Gastrocnemius medialis (tissue), 4 donors: ENCODE measurements around the gene PRKG1. TPM values are rescaled to one million over a fixed set of nuclear protein-coding genes. Genes with fewer than 3 reads are reported as not detected.

Experiments
- ATAC-seq, 2 donors: fragments of 150-250 bp; one replicate each; pipeline ENCODE4 v1.9.1; 2016
- DNase-seq, 2 donors: peaks; one replicate each; pipeline ENCODE4 v3.0.0-alpha.2; 2019
- H3K27ac ChIP-seq, 4 donors: fragments of 200-600 bp; sonication (generic); 1 replicate in 1 of 4; 2 replicates in 3 of 4; pipeline ENCODE4 v1.5.1; 2016 to 2018; ENCODE audit warnings: mild to moderate bottlenecking in 2 of 4, moderate library complexity in 1 of 4
- H3K27me3 ChIP-seq, 3 donors: fragments of 200-600 bp; sonication (generic) in 2 of 3; 1 replicate in 1 of 3; 2 replicates in 2 of 3; pipeline versions ENCODE4 v1.5.1 to v1.6.0; 2016 to 2019; ENCODE audit warnings: mild to moderate bottlenecking in 1 of 3, moderate library complexity in 1 of 3
- H3K36me3 ChIP-seq, 2 donors: fragments of 200-600 bp; sonication (generic) in 1 of 2; one replicate each; pipeline ENCODE4 v1.5.1; 2017 to 2018
- H3K4me1 ChIP-seq, 2 donors: fragments of 200-600 bp; sonication (generic) in 1 of 2; one replicate each; pipeline ENCODE4 v1.5.1; 2016 to 2017; ENCODE audit warnings: mild to moderate bottlenecking in 2 of 2
- H3K4me3 ChIP-seq, 4 donors: fragments of 200-600 bp; sonication (generic) in 3 of 4; 1 replicate in 1 of 4; 2 replicates in 3 of 4; pipeline ENCODE4 v1.5.1; 2016 to 2019; ENCODE audit warnings: mild to moderate bottlenecking in 2 of 4
- H3K9me3 ChIP-seq, 3 donors: fragments of 200-600 bp; sonication (generic) in 2 of 3; 1 replicate in 1 of 3; 2 replicates in 2 of 3; pipeline ENCODE4 v1.5.1; 2016 to 2019
- POLR2A ChIP-seq, 2 donors: fragments of 450-650 bp; IDR thresholded peaks; one replicate each; pipeline ENCODE4 v1.6.1; 2017; ENCODE audit warnings: antibody characterized with exemption in 2 of 2, mild to moderate bottlenecking in 2 of 2, moderate library complexity in 2 of 2
- in situ Hi-C, 4 donors: fragments of 200-750 bp; cut with MboI; loops; one replicate each; pipeline versions ENCODE4 v1.15.0 to v1.8.0; 2017; ENCODE audit warnings: low sequenced_read_pairs in 4 of 4
- intact Hi-C: fragments of 100-400 bp; cut with DNase I; formaldehyde crosslinking; loops from one replicate; pipeline ENCODE4 v1.15.1; 2023; ENCODE audit warnings: low total_unique reads
- total RNA-seq, 4 donors: library from RNA; depleted of rRNA; stranded (reverse); fragments of >200 nt; gene quantifications; one replicate each; pipeline versions ENCODE4 v1.1.0 to v1.2.3, GENCODE V29; 2016
- TF ChIP-seq, protein P1 (sequence below), 5 experiments: fragments of 450-650 bp in 3 of 5; fragments of 200-600 bp in 2 of 5; sonication (generic) in 2 of 5; IDR thresholded peaks in 4 of 5; conservative IDR thresholded peaks in 1 of 5; 1 replicate in 4 of 5; 2 replicates in 1 of 5; pipeline ENCODE4 v1.5.1; 2016 to 2019; ENCODE audit warnings: antibody characterized with exemption in 5 of 5, mild to moderate bottlenecking in 3 of 5, moderate library complexity in 3 of 5

PRKG1 gene
- total RNA-seq, 4 donors from 2014 or later: 10.4 to 39.4 (median 25.1) TPM

DNA sequence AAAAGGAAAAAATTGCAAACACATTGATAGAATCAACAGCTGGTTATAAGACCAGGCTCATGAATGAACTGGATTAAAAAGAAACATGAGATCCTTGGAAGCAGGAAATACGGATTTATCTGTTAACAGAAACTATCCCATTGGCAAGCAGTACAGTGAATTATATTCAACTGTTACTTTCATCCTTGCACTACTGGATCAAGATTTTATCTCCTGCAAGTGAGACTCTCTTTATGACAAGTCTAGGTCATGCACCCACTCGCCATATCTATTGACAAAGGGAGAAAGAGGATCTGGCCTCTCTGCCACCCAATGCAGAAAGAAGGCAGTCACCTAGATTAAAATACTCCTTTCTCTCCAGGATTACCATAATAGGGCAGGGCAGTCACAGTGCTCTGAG lies 583.7 kb downstream of the PRKG1 start:
- ATAC-seq (no peak), DNase-seq (no peak)
- Histone ChIP-seq H3K36me3 (no peaks in the 10 kb centered on the region), H3K4me3 (no peak overlapping the region), H3K27me3 (no peaks in the 10 kb centered on the region), H3K27ac (no peak overlapping the region), H3K9me3 (no peaks in the 10 kb centered on the region), H3K4me1 (peaks cover 13 to 34% of the 10 kb centered on the region in 2 donors)
- intact Hi-C loops: no loop called here
- in situ Hi-C loops: no loop called here
- TF ChIP-seq, protein P1, sequence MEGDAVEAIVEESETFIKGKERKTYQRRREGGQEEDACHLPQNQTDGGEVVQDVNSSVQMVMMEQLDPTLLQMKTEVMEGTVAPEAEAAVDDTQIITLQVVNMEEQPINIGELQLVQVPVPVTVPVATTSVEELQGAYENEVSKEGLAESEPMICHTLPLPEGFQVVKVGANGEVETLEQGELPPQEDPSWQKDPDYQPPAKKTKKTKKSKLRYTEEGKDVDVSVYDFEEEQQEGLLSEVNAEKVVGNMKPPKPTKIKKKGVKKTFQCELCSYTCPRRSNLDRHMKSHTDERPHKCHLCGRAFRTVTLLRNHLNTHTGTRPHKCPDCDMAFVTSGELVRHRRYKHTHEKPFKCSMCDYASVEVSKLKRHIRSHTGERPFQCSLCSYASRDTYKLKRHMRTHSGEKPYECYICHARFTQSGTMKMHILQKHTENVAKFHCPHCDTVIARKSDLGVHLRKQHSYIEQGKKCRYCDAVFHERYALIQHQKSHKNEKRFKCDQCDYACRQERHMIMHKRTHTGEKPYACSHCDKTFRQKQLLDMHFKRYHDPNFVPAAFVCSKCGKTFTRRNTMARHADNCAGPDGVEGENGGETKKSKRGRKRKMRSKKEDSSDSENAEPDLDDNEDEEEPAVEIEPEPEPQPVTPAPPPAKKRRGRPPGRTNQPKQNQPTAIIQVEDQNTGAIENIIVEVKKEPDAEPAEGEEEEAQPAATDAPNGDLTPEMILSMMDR (IDR thresholded peaks at IDR 0.05 in 4 of 5, conservative IDR thresholded peaks at IDR 0.05 in 1 of 5): no peak
- TF ChIP-seq POLR2A (IDR thresholded peaks at IDR 0.05): no peak

DNA sequence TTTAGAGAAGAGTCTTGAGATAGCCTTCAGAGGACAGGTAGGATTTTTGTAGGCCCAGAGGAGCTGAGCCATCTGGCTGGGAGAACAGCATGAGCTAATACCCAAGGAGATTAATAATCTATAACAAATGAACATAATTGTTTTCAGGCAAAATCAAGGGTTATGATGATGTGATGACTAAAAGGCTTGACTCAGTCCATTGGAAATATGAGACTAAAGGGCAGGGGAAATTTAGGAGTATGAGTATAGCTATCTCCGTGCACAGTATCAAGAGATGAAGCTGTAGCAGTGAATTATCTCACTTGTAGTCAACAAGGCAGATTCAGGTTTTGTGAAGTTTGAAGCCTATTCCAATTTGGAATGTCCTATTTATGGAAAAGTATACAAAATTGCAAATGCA lies 585.1 kb downstream of the PRKG1 start:
- TF ChIP-seq POLR2A (IDR thresholded peaks at IDR 0.05): no peak
- TF ChIP-seq, protein P1 (IDR thresholded peaks at IDR 0.05 in 4 of 5, conservative IDR thresholded peaks at IDR 0.05 in 1 of 5): no peak
- DNase-seq: no peak
- Histone ChIP-seq H3K9me3 (no peaks in the 10 kb centered on the region), H3K4me3 (no peak overlapping the region), H3K27ac (no peak overlapping the region), H3K27me3 (no peaks in the 10 kb centered on the region), H3K4me1 (peaks cover under 1 to 21% of the 10 kb centered on the region in 2 donors), H3K36me3 (no peaks in the 10 kb centered on the region)
- intact Hi-C loops (no loop called here), in situ Hi-C loops (no loop called here)
- no peak for ATAC-seq

DNA sequence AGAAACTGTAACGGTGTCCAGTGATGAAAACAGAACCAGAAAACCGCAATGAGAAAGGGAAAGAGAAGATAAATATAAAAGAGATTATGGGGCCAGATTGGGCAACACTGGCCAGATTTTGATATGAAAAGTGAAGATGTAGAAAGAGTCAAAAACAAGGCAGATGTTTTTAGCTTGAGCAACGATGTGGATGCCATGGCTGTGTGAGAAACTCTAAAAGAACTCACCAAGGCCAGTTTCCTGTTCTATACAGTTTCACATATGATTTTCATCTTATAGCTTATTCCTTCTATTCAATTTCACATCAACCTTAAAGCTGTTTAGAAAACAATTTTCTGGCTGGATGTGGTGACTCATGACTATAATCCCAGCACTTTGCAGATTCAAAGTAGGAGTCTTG lies 588.8 kb downstream of the PRKG1 start:
- in situ Hi-C loops: no loop called here
- DNase-seq (no peak), ATAC-seq (no peak)
- TF ChIP-seq, protein P1 (IDR thresholded peaks at IDR 0.05 in 4 of 5, conservative IDR thresholded peaks at IDR 0.05 in 1 of 5): no peak
- no peak for TF ChIP-seq POLR2A (IDR thresholded peaks at IDR 0.05)
- Histone ChIP-seq H3K4me1 (peaks cover 0 to 18% of the 10 kb centered on the region in 2 donors), H3K9me3 (no peaks in the 10 kb centered on the region), H3K27ac (no peak overlapping the region), H3K36me3 (no peaks in the 10 kb centered on the region), H3K27me3 (no peaks in the 10 kb centered on the region), H3K4me3 (no peak overlapping the region)
- intact Hi-C loops: no loop called here

DNA sequence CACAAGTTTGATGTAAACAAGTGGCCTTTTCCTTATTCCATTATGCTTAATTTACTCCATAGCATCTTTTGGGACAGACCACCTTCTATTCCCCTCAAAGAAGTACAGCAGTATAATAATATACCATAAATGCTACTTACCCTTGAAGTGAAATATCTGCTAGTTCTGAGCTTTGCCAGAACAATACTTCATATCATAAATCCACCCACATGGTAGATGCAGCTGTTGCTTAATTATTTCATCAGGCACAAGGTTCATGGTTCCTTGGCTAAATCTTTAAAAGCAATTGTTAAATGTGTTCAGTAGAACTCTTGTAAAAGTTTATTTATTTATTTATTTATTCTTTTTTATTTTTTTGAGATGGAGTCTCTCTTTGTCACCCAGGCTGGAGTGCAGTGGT lies 592.2 kb downstream of the PRKG1 start:
- TF ChIP-seq, protein P1 (IDR thresholded peaks at IDR 0.05 in 4 of 5, conservative IDR thresholded peaks at IDR 0.05 in 1 of 5): no peak
- no peak for TF ChIP-seq POLR2A (IDR thresholded peaks at IDR 0.05)
- Histone ChIP-seq H3K9me3 (no peaks in the 10 kb centered on the region), H3K4me3 (no peak overlapping the region), H3K27ac (no peak overlapping the region), H3K4me1 (peaks cover 0 to 27% of the 10 kb centered on the region in 2 donors), H3K27me3 (no peaks in the 10 kb centered on the region), H3K36me3 (no peaks in the 10 kb centered on the region)
- intact Hi-C loops: no loop called here
- DNase-seq (no peak), ATAC-seq (no peak)
- in situ Hi-C loops: no loop called here

DNA sequence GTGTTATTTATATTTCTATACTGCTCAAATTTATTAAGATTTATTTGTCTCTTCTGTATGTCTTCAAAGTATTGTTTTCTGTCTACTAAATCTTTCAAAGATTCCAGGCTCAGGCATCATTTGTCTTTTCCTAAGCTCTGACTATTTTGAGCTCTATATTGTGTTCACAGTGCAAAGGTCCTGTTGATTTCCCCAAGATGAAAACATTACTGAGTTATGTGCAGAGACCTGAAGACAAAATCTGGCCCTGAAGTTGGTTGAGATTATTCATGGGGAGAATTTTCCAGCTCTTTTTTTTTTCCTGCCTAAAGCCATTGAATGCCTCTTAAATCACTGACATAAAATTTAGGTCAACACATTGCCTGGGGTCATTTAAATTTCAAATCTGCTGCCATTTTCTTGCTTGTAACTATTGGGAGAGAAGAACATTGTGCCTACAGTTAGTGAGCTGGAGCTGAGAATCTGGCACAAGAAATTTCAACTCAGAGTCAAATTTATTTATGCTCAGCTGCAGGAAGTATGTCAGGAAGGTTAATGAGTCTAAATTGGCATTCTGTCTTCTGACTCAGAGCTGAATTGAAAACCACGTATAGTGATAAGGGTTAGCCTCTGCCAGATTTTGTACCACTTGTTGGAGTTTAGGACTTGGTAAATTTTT lies 593.5 kb downstream of the PRKG1 start:
- Histone ChIP-seq H3K27ac (no peak overlapping the region), H3K9me3 (no peaks in the 10 kb centered on the region), H3K27me3 (no peaks in the 10 kb centered on the region), H3K4me3 (no peak overlapping the region), H3K36me3 (no peaks in the 10 kb centered on the region), H3K4me1 (peaks cover 0 to 27% of the 10 kb centered on the region in 2 donors)
- in situ Hi-C loops (no loop called here), intact Hi-C loops (no loop called here)
- DNase-seq (no peak), ATAC-seq (no peak)
- TF ChIP-seq, protein P1 (IDR thresholded peaks at IDR 0.05 in 4 of 5, conservative IDR thresholded peaks at IDR 0.05 in 1 of 5): no peak
- TF ChIP-seq POLR2A (IDR thresholded peaks at IDR 0.05): no peak
